GM12878 (cell line): ENCODE results near the gene ADAMTS19. TPM values are rescaled to one million over a fixed set of nuclear protein-coding genes. Genes with fewer than 3 reads are reported as not detected.

Experiments used
- ATAC-seq: fragments of 200-7000 bp; cut with Tn5 transposase; 3 replicates; pipeline ENCODE4 v1.9.1; 2020; ENCODE audit warnings: mild to moderate bottlenecking, moderate library complexity
- BruUV-seq: library from RNA; stranded (reverse); fragments of 400-500 nt; replicated peaks from 2 replicates; lab custom pipeline; 2021; lab: Mats Ljungman, UMichigan
- CTCF ChIA-PET: fragments of 300-600 bp; sonication (Branson Sonifier 250); formaldehyde crosslinking; extraction: SDS; loops from one replicate; lab custom pipeline; 2021; ENCODE audit warnings: inconsistent platforms; lab: Yijun Ruan, JAX
- POLR2A ChIA-PET: fragments of 350-600 bp; formaldehyde crosslinking; extraction: SDS; loops from one replicate; lab custom pipeline; 2021; ENCODE audit warnings: inconsistent platforms; lab: Charles Lee
- RAD21 ChIA-PET: fragments of 300-600 bp; sonication (Branson Sonifier 250); formaldehyde crosslinking; loops from one replicate; lab custom pipeline; 2023; ENCODE audit warnings: antibody characterized with exemption; ENCODE audit not compliant: unreplicated experiment; lab: Charles Lee
- SMC1A ChIA-PET: fragments of 300-600 bp; sonication (Branson Sonifier 250); formaldehyde crosslinking; loops from one replicate; lab custom pipeline; 2023; ENCODE audit not compliant: unreplicated experiment, uncharacterized antibody; lab: Charles Lee
- DNase-seq: peaks from one replicate; pipeline ENCODE4 v3.0.0-alpha.2; 2011; ENCODE audit warnings: low read depth, low spot score
- FAIRE-seq: peaks from 3 replicates; lab custom pipeline; 2011; peaks lifted over from hg19 to GRCh38; lab: Jason Lieb, UNC
- H2AFZ ChIP-seq: 2 replicates; pipeline ENCODE4 v1.6.0; 2011; ENCODE audit warnings: low read depth, low read length, control low read depth; ENCODE audit not compliant: control insufficient read depth
- H3K27ac ChIP-seq: 2 replicates; pipeline ENCODE4 v1.5.1; 2011; ENCODE audit warnings: control low read depth; ENCODE audit not compliant: control insufficient read depth, insufficient read depth
- H3K27me3 ChIP-seq, 2 experiments: replicated peaks in 1 of 2; 2 replicates each; pipeline versions ENCODE4 v1.6.0 to v1.6.1; 2011; ENCODE audit warnings: low read length in 1 of 2; ENCODE audit not compliant: control insufficient read depth in 2 of 2, insufficient read depth in 2 of 2
- H3K36me3 ChIP-seq, 2 experiments: 2 replicates each; pipeline ENCODE4 v1.5.1; 2011; ENCODE audit warnings: low read length in 1 of 2; ENCODE audit not compliant: control insufficient read depth in 2 of 2, insufficient read depth in 2 of 2
- H3K4me1 ChIP-seq: 2 replicates; pipeline ENCODE4 v1.6.1; 2011; ENCODE audit warnings: mild to moderate bottlenecking, low read length, moderate library complexity, mixed read lengths; ENCODE audit not compliant: control insufficient read depth, insufficient read depth
- H3K4me2 ChIP-seq: 2 replicates; pipeline ENCODE4 v1.6.0; 2011; ENCODE audit warnings: control low read depth; ENCODE audit not compliant: control insufficient read depth, insufficient read depth
- H3K4me3 ChIP-seq: fragments of 200-600 bp; sonication (generic); 2 replicates; pipeline ENCODE4 v1.5.1; 2016
- H3K79me2 ChIP-seq: 2 replicates; pipeline ENCODE4 v1.6.0; 2011; ENCODE audit warnings: low read length; ENCODE audit not compliant: control insufficient read depth, insufficient read depth
- H3K9ac ChIP-seq: 2 replicates; pipeline ENCODE4 v1.8.0; 2011; ENCODE audit warnings: low read length, control low read depth, mixed read lengths; ENCODE audit not compliant: control insufficient read depth, insufficient read depth
- H3K9me3 ChIP-seq: replicated peaks from 3 replicates; pipeline ENCODE4 v1.5.1; 2011; ENCODE audit warnings: mild to moderate bottlenecking, low read length; ENCODE audit not compliant: control insufficient read depth, insufficient read depth
- H4K20me1 ChIP-seq: 2 replicates; pipeline ENCODE4 v1.6.0; 2011; ENCODE audit not compliant: control insufficient read depth, insufficient read depth
- BCL11A ChIP-seq: IDR thresholded peaks from 2 replicates; pipeline ENCODE4 v1.6.1; 2011; ENCODE audit warnings: low read depth, low read length
- HDAC2 ChIP-seq: fragments of 200-600 bp; sonication (generic); IDR thresholded peaks from 2 replicates; pipeline ENCODE4 v1.6.1; 2017
- NFXL1 ChIP-seq: fragments of 450-650 bp; IDR thresholded peaks from 2 replicates; pipeline ENCODE4 v1.6.1; 2017; ENCODE audit warnings: antibody characterized with exemption, mild to moderate bottlenecking, borderline replicate concordance
- NFYA ChIP-seq: IDR thresholded peaks from 2 replicates; pipeline ENCODE4 v1.6.1; 2011; ENCODE audit warnings: low read depth, mild to moderate bottlenecking, low read length, improper control_type of control experiment, borderline replicate concordance
- NFYB ChIP-seq: IDR thresholded peaks from 2 replicates; pipeline ENCODE4 v1.6.1; 2011; ENCODE audit warnings: low read depth, mild to moderate bottlenecking, low read length, improper control_type of control experiment, moderate library complexity; ENCODE audit not compliant: insufficient read depth
- NR2C2 ChIP-seq: IDR thresholded peaks from 2 replicates; pipeline ENCODE4 v1.6.1; 2011; ENCODE audit warnings: borderline replicate concordance, low read depth; ENCODE audit not compliant: control insufficient read depth, insufficient read length
- RELA ChIP-seq: fragments of 450-650 bp; IDR thresholded peaks from 2 replicates; pipeline ENCODE4 v1.8.0; 2014; ENCODE audit warnings: borderline replicate concordance; ENCODE audit not compliant: partially characterized antibody
- SIN3A ChIP-seq: IDR thresholded peaks from 2 replicates; pipeline ENCODE4 v1.6.1; 2012; ENCODE audit warnings: low read depth, low read length, improper control_type of control experiment
- SREBF1 ChIP-seq: IDR thresholded peaks from 2 replicates; pipeline ENCODE4 v1.6.1; 2012; ENCODE audit warnings: mild to moderate bottlenecking, low read length
- TBL1XR1 ChIP-seq: IDR thresholded peaks from 2 replicates; pipeline ENCODE4 v1.6.1; 2012; ENCODE audit warnings: low read depth, low read length, improper control_type of control experiment
- in situ Hi-C: fragments of 300-500 bp; cut with MboI; formaldehyde crosslinking; loops from 9 replicates; pipeline ENCODE4 v1.14.3; 2018; ENCODE audit warnings: mixed read lengths
- intact Hi-C: fragments of 100-400 bp; cut with micrococcal nuclease; formaldehyde crosslinking; loops from one replicate; pipeline ENCODE4 v1.14.2; 2022; ENCODE audit not compliant: unreplicated experiment
- polyA plus RNA-seq, 11 experiments: library from polyadenylated mRNA; depleted of rRNA in 4 of 11; unstranded in 6 of 11; stranded (reverse) in 5 of 11; fragments of >200 nt; fragmentation: Nextera tagmentation in 4 of 11; fragmentation: Illumina TruSeq in 1 of 11; extraction: Ambion mirVana in 4 of 11; extraction: Trizol in 1 of 11; gene quantifications; 1 replicate in 1 of 11; 2 replicates in 10 of 11; pipeline versions ENCODE4 v1.2.1 to v1.2.3, GENCODE V29; 2011 to 2016; ENCODE audit warnings: inconsistent platforms in 2 of 11, missing spikeins in 2 of 11, low read depth in 1 of 11
- total RNA-seq, 4 experiments: library from RNA; depleted of rRNA in 3 of 4; stranded (reverse); fragments of >200 nt in 3 of 4; fragmentation: Illumina TruSeq in 1 of 4; extraction: Trizol in 1 of 4; gene quantifications; 2 replicates each; pipeline versions ENCODE4 v1.2.1 to v1.2.3, GENCODE V29; 2013 to 2021
- TF ChIP-seq, protein P1 (sequence below), 3 experiments: IDR thresholded peaks in 2 of 3; conservative IDR thresholded peaks in 1 of 3; 2 replicates each; pipeline ENCODE4 v1.5.1; 2011; ENCODE audit warnings: low read depth in 3 of 3, low read length in 3 of 3, mild to moderate bottlenecking in 3 of 3, control low read depth in 2 of 3, moderate library complexity in 2 of 3, inconsistent platforms in 1 of 3, mixed read lengths in 1 of 3; ENCODE audit not compliant: control insufficient read depth in 2 of 3, insufficient read depth in 1 of 3; ENCODE audit errors: extremely low read depth in 1 of 3
- TF ChIP-seq, protein P2 (sequence below): IDR thresholded peaks from 2 replicates; pipeline ENCODE4 v1.6.1; 2012; ENCODE audit warnings: low read length, inconsistent platforms
- TF ChIP-seq, protein P3 (sequence below): IDR thresholded peaks from 2 replicates; pipeline ENCODE4 v1.6.1; 2011; ENCODE audit warnings: low read depth, low read length, improper control_type of control experiment, borderline replicate concordance
- TF ChIP-seq, protein P4 (sequence below): IDR thresholded peaks from 2 replicates; pipeline ENCODE4 v1.6.1; 2011; ENCODE audit warnings: low read depth, mild to moderate bottlenecking, low read length, moderate library complexity, borderline replicate concordance; ENCODE audit errors: extremely low read depth
- TF ChIP-seq, protein P5 (sequence below): fragments of 450-650 bp; formaldehyde crosslinking; IDR thresholded peaks from 2 replicates; pipeline ENCODE4 v1.4.0; 2020; ENCODE audit warnings: mild to moderate bottlenecking, moderate library complexity

The ADAMTS19 gene
- total and polyA plus RNA-seq, 10 of the 15 experiments (the other 5 are each of a cell fraction or from before 2014, with no cell fraction given) = not detected

DNA sequence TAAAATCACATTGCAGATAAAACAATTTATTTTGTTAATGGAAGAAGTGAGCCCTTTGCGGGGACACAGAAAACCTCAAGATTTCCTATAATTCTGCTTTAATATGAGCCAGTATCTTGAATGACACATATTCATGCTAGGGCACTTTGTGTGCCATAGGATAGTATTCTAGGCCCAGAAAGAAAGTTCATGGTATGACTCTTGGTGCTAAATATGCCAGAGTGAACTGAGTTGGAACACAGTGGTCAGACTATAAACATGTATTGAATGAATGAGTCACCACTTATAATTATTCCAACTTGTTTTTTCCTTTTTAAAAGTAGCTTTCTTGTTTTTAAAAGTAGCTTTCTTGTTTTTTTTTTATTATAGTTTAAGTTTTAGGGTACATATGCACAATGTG, 46.0 kb downstream of the ADAMTS19 start (continued):
- TF ChIP-seq SIN3A (no peak), NFXL1 (no peak)
- TF ChIP-seq, protein P1, sequence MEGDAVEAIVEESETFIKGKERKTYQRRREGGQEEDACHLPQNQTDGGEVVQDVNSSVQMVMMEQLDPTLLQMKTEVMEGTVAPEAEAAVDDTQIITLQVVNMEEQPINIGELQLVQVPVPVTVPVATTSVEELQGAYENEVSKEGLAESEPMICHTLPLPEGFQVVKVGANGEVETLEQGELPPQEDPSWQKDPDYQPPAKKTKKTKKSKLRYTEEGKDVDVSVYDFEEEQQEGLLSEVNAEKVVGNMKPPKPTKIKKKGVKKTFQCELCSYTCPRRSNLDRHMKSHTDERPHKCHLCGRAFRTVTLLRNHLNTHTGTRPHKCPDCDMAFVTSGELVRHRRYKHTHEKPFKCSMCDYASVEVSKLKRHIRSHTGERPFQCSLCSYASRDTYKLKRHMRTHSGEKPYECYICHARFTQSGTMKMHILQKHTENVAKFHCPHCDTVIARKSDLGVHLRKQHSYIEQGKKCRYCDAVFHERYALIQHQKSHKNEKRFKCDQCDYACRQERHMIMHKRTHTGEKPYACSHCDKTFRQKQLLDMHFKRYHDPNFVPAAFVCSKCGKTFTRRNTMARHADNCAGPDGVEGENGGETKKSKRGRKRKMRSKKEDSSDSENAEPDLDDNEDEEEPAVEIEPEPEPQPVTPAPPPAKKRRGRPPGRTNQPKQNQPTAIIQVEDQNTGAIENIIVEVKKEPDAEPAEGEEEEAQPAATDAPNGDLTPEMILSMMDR (IDR thresholded peaks at IDR 0.05 in 2 of 3, conservative IDR thresholded peaks at IDR 0.05 in 1 of 3; ENCODE audit: control insufficient read depth in 2 of 3, extremely low read depth in 1 of 3, insufficient read depth in 1 of 3, low read depth in 3 of 3, low read length in 3 of 3) = no peak

DNA sequence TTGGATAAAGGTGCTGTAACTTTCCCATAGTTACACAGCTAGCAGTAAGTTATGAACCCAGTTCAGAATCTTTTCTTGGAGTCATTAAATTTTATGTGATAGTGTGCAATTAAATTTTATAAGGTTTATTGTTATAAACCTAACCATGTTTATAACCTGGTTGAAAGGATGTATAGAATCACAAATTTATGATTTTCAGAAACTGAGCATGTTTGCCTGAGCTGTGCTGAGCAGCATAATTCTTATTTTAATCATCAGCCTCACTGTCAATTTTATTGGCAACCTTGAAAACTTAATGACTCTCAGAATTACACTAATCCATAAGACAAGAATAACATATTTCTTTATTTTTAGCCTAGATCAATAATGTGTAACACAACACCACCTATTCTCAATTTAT, 46.9 kb downstream of the ADAMTS19 start:
- in situ Hi-C loops = no loop called here
- DNase-seq = no peak
- Histone ChIP-seq H2AFZ (no peak overlapping the region), H3K4me1 (no peaks in the 10 kb centered on the region), H3K36me3 (no peaks in the 10 kb centered on the region), H4K20me1 (no peaks in the 10 kb centered on the region), H3K9ac (no peak overlapping the region), H3K4me2 (no peak overlapping the region), H3K9me3 (no peaks in the 10 kb centered on the region), H3K79me2 (no peaks in the 10 kb centered on the region), H3K27me3 (no peaks in the 10 kb centered on the region), H3K27ac (no peak overlapping the region), H3K4me3 (no peak overlapping the region)
- intact Hi-C loops = no loop called here
- ATAC-seq = no peak
- ChIA-PET POLR2A (no interaction called here), SMC1A (no interaction called here), CTCF (no interaction called here), RAD21 (interaction anchor here (1.2 kb wide), 1 partner anchor 264 kb away, joined by 3 read pairs; no protein-coding TSS in a partner anchor)
- BruUV-seq = no TSS peak
- FAIRE-seq = no peak
- TF ChIP-seq, protein P2, sequence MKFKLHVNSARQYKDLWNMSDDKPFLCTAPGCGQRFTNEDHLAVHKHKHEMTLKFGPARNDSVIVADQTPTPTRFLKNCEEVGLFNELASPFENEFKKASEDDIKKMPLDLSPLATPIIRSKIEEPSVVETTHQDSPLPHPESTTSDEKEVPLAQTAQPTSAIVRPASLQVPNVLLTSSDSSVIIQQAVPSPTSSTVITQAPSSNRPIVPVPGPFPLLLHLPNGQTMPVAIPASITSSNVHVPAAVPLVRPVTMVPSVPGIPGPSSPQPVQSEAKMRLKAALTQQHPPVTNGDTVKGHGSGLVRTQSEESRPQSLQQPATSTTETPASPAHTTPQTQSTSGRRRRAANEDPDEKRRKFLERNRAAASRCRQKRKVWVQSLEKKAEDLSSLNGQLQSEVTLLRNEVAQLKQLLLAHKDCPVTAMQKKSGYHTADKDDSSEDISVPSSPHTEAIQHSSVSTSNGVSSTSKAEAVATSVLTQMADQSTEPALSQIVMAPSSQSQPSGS = no peak
- TF ChIP-seq SREBF1 = no peak
- no peak for TF ChIP-seq TBL1XR1
- no peak for TF ChIP-seq NR2C2
- TF ChIP-seq HDAC2 = no peak
- TF ChIP-seq, protein P3, sequence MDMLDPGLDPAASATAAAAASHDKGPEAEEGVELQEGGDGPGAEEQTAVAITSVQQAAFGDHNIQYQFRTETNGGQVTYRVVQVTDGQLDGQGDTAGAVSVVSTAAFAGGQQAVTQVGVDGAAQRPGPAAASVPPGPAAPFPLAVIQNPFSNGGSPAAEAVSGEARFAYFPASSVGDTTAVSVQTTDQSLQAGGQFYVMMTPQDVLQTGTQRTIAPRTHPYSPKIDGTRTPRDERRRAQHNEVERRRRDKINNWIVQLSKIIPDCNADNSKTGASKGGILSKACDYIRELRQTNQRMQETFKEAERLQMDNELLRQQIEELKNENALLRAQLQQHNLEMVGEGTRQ = no peak
- no peak for TF ChIP-seq NFYA
- TF ChIP-seq, protein P4, sequence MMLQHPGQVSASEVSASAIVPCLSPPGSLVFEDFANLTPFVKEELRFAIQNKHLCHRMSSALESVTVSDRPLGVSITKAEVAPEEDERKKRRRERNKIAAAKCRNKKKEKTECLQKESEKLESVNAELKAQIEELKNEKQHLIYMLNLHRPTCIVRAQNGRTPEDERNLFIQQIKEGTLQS = no peak
- TF ChIP-seq BCL11A = no peak
- TF ChIP-seq, protein P5, sequence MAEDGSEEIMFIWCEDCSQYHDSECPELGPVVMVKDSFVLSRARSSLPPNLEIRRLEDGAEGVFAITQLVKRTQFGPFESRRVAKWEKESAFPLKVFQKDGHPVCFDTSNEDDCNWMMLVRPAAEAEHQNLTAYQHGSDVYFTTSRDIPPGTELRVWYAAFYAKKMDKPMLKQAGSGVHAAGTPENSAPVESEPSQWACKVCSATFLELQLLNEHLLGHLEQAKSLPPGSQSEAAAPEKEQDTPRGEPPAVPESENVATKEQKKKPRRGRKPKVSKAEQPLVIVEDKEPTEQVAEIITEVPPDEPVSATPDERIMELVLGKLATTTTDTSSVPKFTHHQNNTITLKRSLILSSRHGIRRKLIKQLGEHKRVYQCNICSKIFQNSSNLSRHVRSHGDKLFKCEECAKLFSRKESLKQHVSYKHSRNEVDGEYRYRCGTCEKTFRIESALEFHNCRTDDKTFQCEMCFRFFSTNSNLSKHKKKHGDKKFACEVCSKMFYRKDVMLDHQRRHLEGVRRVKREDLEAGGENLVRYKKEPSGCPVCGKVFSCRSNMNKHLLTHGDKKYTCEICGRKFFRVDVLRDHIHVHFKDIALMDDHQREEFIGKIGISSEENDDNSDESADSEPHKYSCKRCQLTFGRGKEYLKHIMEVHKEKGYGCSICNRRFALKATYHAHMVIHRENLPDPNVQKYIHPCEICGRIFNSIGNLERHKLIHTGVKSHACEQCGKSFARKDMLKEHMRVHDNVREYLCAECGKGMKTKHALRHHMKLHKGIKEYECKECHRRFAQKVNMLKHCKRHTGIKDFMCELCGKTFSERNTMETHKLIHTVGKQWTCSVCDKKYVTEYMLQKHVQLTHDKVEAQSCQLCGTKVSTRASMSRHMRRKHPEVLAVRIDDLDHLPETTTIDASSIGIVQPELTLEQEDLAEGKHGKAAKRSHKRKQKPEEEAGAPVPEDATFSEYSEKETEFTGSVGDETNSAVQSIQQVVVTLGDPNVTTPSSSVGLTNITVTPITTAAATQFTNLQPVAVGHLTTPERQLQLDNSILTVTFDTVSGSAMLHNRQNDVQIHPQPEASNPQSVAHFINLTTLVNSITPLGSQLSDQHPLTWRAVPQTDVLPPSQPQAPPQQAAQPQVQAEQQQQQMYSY (CRISPR knock-in tag) = no peak
- TF ChIP-seq NFYB = no peak
- no peak for TF ChIP-seq RELA
